Astrocyte of the hippocampus (primary cell): Measurements from ENCODE around the gene ARID5B.
"Not testable (repeated sequence)": the region's sequence is repeated elsewhere in the genome, so short reads cannot be mapped to it uniquely, and the experiment has no call there.

ENCODE experiments used
- DNase-seq: peaks from one replicate; pipeline ENCODE4 v3.0.0; 2011; ENCODE audit warnings: low read depth, low spot score

ARID5B gene

DNA sequence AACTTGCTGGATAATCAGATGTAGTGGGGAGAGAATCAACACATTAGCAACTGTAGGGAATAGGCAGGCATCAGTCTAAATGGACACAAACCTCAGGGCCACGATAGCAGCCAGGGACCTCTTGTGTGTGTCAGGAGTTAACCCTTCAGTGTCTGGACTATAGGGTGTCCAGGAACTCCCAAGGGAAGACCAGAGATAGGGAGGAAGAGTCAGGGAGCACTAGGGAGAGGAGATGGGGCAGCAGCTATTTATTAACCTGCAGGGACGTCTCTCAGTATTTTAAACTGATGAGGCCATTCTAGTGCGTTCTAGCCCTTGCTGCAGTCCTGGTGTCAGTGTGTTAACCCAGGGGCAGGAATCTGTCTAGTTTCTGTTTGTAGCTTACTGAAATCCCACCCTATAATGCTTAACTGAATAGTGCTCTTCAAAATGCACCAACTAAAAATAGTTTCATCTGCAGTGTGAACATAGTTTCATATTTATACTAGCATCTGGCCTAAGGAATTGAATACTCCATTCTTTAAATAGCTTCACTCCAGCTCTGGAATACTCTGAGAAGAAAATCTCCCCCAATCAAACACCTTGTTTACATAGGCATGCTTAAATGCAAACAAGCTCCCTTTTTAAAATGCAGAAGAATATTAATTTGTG lies 62.7 kb downstream of the ARID5B start:
- no peak for DNase-seq

DNA sequence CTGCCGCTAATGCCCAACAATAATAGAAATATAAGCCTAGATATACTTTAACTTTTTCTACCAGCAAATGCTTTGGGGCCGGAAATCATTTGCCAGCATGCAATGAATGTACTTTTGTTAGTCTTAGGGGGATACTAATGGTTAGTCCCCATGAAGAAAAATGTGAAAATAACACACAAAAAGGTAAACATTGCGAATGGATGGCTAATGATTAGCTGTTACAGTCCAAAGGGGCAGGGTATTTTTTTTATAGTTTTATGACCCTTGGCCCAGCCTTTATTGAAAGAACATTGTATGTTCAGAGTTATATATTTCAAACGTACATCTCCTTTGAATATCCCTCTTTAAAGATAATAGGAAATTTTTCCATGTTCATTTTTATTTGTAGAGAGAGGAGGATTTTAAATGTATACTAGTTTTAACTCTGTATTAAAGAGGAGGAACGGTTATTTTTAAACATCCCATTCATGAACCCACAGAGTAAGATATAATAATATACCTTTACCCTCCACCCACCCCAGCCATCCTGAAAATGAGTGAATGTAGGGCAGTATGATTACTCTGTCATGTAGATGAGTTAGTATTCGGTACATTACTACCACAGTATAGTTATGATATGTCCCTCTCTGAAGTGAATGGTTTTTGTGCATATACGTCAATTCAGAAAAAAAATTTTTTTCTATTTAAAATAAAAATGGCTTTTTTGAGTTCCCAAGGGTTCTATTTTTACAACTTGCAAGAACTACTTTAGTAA lies 63.6 kb downstream of the ARID5B start:
- DNase-seq, result no peak

DNA sequence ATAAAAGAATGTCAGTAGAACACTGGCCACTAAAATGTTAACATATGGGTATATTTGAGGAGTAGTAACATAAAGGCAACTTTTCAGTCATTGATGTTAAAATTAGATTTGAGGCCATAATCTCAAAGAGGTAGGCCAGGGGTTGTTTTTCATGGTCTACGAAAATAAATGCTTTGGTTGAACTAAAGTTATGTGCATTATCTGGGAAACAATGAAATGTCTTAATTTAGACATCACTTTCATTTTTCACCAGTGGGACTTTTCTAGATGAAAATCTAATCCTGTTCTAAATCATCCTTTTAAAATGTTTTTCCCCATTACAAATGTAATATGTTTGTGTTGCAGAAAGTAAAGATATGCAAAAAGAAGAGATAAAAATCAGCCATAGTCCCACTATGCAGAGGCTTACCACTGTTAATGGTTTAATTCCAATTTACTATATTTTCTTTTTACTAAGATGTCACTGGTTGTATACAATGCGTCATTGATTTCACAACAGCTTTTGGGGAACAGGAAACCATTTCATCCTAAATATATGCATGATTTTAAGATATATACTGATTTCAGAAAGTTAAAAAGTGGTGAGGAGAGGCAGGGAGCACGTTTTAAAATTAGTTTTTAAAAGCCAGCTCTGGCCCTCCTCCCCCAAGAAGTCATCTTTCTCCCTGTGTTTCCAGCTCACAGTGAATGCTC lies 64.3 kb downstream of the ARID5B start:
- DNase-seq, result no peak

- no peak for DNase-seq
Observed at GRCh38 chr10:61967298-61967697, 65.8 kb downstream of the ARID5B start.

DNA sequence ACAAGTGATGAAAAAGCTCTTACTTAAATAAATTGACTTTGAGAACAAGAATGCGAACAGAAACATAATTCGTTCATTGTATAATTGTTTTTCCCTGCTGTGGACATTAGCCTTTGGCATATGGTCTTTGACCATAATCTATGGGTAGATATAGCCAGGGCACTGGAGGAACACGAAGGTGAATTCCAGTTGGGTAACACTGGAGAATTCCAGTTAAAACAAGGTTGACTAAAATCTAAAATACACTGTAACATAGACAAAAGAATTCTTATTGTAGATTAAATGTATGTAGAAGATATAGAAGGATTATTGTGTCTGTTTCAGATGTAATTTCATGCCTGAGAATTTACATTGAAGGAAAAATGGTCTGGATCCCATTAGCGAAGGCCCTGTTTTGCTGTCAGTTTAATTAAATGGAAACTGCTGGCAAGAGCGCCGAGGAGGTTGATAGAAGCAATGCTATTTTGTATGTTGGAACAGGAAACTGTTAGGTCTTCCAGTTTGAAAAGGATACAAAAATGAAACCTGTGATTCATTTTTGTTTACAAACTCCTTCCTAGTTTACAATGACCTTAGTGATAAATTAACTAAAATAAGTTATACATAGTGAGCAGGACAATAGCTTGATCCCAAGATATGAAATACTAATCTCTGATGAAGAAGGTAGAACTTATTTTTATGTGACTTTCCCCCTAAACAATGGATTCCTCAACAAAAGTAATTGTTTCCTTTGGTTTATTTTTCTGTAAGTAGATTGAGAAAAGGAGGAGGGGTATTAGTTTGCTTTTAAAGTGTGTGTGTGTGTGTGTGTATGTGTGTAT lies 68.9 kb downstream of the ARID5B start:
- DNase-seq, result peak; percentile 34

- peak; percentile 46 for DNase-seq
Observed at GRCh38 chr10:61971003-61971325, 69.5 kb downstream of the ARID5B start.

- no peak for DNase-seq
Observed at GRCh38 chr10:61973169-61973568, 71.7 kb downstream of the ARID5B start.

DNA sequence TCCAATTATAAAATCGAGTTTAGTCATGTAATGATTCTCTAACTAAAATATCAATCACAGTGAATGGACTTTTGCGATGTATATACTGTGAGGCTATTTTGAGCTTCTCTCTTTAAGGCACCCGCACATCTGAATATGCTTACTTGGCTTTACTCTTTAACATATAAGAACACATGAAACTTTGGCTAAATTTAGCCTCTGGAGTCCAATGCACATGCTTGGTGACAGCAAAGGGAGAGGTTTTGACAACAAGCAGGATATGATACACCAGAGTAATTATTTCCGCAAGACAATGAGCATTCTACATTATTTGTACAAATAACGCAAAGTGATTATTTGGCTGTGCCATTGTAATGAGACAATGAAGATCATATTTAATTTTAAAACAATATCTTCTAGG lies 72.4 kb downstream of the ARID5B start:
- no peak for DNase-seq

GRCh38 chr10:61974601-61975390 lies 73.3 kb downstream of the ARID5B start:
- peak; percentile 78 for DNase-seq

- peak; percentile 39 for DNase-seq
Observed at GRCh38 chr10:61975391-61975932, 74.0 kb downstream of the ARID5B start.

DNA sequence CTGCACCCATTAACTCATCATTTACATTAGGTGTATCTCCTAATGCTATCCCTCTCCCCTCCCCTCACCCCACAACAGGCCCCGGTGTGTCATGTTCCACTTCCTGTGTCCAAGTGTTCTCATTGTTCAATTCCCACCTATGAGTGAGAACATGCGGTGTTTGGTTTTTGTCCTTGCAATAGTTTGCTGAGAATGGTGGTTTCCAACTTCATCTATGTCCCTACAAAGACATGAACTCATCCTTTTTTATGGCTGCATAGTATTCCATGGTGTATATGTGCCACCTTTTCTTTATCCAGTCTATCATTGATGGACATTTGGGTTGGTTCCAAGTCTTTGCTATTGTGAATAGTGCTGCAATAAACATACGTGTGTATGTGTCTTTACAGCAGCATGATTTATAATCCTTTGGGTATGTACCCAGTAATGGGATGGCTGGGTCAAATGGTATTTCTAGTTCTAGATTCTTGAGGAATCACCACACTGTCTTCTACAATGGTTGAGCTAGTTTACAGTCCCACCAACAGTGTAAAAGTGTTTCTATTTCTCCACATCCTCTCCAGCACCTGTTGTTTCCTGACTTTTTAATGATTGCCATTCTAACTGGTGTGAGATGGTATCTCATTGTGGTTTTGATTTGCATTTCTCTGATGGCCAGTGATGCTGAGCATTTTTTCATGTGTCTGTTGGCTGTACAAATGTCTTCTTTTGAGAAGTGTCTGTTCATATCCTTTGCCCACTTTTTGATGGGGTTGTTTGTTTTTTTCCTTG lies 75.6 kb downstream of the ARID5B start:
- not testable (repeated sequence) for DNase-seq

- DNase-seq, result no peak
Observed at GRCh38 chr10:61978965-61979364, 77.5 kb downstream of the ARID5B start.

GRCh38 chr10:61981460-61981859 lies 80.0 kb downstream of the ARID5B start:
- no peak for DNase-seq

- DNase-seq, result no peak
Observed at GRCh38 chr10:61983255-61983654, 81.8 kb downstream of the ARID5B start.

- DNase-seq, result no peak
Observed at GRCh38 chr10:61984803-61985418, 83.4 kb downstream of the ARID5B start.

DNA sequence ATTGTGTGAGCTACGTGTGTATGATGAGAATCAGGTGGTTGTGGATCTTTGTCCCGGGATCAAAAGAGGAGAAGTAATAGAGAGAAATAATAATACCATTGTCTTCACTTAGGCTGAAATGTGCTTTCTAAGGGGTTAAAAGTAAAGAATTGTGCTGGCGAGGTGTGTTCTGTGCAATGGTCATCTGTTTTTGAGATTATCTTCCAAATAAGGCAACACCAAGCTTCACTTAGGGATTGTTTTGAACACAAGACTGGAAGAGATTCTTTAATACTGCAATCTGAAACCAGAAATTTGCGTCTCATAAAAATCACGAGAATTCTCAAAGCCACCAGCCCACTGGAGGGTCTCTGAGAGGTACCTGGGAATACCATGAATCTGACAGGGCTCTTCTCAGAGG lies 84.2 kb downstream of the ARID5B start:
- no peak for DNase-seq

DNA sequence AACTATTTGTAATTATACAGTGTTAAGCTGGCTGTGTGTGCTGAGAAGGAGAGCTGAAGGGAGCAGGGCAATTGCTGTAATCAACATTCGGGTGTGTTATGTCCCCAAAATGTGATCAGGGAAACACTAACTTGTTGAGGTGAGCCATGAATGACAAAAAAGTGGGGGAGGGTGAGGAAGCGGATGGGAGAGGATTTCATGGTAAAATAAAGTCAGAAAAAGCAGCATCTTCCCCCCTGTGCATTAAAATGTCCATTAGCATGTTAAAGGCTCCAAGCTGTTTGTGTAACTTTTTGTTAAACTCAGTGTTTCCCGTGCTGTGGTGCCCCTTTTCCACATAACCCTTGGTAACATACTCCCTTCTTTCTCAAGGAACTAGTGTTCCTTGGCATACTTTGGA lies 84.9 kb downstream of the ARID5B start:
- no peak for DNase-seq

- DNase-seq, result no peak
Observed at GRCh38 chr10:61986788-61987492, 85.4 kb downstream of the ARID5B start.

DNA sequence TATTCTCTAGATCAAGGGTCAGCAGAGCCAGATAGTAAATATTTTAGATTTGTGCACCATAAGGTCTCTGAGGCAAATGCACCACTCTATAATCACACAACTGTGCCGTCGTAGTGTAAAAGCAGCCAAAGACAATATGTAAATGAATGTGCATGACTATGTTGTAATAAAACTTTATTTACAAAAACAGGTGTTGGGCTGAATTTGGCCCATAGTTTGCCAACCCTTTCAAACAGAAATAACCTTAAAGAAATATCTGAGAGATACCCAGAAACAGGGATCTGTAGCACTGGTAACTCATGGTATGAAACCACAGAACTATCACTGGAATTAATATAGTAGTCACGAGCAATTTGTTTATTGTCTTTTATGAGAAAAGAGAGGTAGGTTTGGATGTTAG lies 86.0 kb downstream of the ARID5B start:
- no peak for DNase-seq
